ENCODE measurements around the gene SSH2. TPM values are rescaled to one million over a fixed set of nuclear protein-coding genes. Genes with fewer than 3 reads are reported as not detected.

SSH2 gene
- total and polyA plus RNA-seq, 2 of the 13 experiments (the other 11 are each of a cell fraction or from before 2014, with no cell fraction given), result 6.0 to 6.4 TPM

DNA sequence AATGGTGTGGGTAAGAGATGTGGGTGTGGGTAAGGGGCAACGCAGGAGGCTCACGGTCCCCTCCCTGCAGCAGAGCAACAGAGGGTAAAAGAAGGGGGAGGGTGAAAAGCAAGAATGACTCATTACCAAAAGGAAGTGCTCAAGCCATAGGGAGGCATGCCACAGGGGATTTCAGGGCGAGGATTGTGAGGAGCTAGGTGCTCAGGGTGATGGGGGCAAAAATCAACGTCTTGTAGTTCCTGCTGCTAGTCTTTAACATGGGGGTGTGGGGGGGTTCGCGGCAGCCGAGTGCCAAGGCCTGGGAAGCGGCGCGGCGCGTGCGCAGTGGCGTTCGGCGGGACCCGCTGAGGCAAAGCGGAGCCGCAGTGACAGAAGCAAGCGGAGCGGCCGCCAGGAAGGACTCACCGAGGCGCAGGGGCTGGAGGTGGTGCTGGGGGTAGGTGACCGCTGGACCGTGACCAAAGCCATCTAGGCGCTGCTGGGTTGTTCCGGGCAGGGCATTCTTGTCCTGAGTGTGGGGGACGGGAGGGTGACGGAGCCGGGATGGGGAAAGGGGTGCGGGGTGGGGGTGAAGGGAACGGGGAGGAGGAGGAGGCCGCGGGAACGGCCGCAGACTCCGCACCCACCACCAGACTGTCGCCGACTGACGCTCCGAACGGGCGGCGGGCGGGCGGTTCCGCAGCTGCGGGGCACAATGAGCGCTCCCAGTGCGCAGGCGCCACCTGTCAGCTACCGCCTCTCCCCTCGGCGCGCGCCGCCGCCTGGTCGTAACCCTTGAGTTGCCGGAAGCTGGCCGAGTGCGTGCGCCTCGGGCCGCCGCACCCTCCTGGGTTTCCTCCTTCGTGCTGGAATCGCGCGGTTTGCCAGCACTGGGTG is at the start of gene SSH2 (continued):
- TF ChIP-seq ZNF839 (CRISPR knock-in tag; IDR thresholded peaks at IDR 0.05; ENCODE audit: borderline replicate concordance) (no peak; the same call in 1 of the 2 replicates), ZNF44 (CRISPR knock-in tag; IDR thresholded peaks at IDR 0.05) (0 out of 2 replicates have a peak, but pooled peaks have one; percentile 40), SETDB1 (CRISPR knock-in tag; IDR thresholded peaks at IDR 0.05; ENCODE audit: borderline replicate concordance) (no peak), MAFK (conservative IDR thresholded peaks at IDR 0.05 in 1 of 2, IDR thresholded peaks at IDR 0.05 in 1 of 2; ENCODE audit: low read length in 2 of 2) (no peak), ASH2L (IDR thresholded peaks at IDR 0.05; ENCODE audit: insufficient read length, low read depth, low read length) (peak; percentile 82), ZNF772 (CRISPR knock-in tag; IDR thresholded peaks at IDR 0.05) (peak; percentile 55; the same call in 1 of the 2 replicates), CCDC6 (CRISPR knock-in tag; IDR thresholded peaks at IDR 0.05) (0 out of 2 replicates have a peak, but pooled peaks have one; percentile 63), ZNF205 (CRISPR knock-in tag; IDR thresholded peaks at IDR 0.05) (peak; percentile 71; the same call in 1 of the 2 replicates), MTF1 (CRISPR knock-in tag; IDR thresholded peaks at IDR 0.05) (no peak), DMAP1 (CRISPR knock-in tag; IDR thresholded peaks at IDR 0.05) (peak; percentile 4; the same call in 1 of the 2 replicates), ZNF510 (CRISPR knock-in tag; IDR thresholded peaks at IDR 0.05; ENCODE audit: low read depth) (no peak)
- TF ChIP-seq, protein P1, sequence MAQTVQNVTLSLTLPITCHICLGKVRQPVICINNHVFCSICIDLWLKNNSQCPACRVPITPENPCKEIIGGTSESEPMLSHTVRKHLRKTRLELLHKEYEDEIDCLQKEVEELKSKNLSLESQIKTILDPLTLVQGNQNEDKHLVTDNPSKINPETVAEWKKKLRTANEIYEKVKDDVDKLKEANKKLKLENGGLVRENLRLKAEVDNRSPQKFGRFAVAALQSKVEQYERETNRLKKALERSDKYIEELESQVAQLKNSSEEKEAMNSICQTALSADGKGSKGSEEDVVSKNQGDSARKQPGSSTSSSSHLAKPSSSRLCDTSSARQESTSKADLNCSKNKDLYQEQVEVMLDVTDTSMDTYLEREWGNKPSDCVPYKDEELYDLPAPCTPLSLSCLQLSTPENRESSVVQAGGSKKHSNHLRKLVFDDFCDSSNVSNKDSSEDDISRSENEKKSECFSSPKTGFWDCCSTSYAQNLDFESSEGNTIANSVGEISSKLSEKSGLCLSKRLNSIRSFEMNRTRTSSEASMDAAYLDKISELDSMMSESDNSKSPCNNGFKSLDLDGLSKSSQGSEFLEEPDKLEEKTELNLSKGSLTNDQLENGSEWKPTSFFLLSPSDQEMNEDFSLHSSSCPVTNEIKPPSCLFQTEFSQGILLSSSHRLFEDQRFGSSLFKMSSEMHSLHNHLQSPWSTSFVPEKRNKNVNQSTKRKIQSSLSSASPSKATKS (CRISPR knock-in tag; IDR thresholded peaks at IDR 0.05), result 0 out of 2 replicates have a peak, but pooled peaks have one; percentile 23
- TF ChIP-seq, protein P2, sequence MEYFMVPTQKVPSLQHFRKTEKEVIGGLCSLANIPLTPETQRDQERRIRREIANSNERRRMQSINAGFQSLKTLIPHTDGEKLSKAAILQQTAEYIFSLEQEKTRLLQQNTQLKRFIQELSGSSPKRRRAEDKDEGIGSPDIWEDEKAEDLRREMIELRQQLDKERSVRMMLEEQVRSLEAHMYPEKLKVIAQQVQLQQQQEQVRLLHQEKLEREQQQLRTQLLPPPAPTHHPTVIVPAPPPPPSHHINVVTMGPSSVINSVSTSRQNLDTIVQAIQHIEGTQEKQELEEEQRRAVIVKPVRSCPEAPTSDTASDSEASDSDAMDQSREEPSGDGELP (IDR thresholded peaks at IDR 0.05; ENCODE audit: borderline replicate concordance, low read depth), result peak; percentile 63; the same call in 1 of the 2 replicates
- TF ChIP-seq, protein P3, sequence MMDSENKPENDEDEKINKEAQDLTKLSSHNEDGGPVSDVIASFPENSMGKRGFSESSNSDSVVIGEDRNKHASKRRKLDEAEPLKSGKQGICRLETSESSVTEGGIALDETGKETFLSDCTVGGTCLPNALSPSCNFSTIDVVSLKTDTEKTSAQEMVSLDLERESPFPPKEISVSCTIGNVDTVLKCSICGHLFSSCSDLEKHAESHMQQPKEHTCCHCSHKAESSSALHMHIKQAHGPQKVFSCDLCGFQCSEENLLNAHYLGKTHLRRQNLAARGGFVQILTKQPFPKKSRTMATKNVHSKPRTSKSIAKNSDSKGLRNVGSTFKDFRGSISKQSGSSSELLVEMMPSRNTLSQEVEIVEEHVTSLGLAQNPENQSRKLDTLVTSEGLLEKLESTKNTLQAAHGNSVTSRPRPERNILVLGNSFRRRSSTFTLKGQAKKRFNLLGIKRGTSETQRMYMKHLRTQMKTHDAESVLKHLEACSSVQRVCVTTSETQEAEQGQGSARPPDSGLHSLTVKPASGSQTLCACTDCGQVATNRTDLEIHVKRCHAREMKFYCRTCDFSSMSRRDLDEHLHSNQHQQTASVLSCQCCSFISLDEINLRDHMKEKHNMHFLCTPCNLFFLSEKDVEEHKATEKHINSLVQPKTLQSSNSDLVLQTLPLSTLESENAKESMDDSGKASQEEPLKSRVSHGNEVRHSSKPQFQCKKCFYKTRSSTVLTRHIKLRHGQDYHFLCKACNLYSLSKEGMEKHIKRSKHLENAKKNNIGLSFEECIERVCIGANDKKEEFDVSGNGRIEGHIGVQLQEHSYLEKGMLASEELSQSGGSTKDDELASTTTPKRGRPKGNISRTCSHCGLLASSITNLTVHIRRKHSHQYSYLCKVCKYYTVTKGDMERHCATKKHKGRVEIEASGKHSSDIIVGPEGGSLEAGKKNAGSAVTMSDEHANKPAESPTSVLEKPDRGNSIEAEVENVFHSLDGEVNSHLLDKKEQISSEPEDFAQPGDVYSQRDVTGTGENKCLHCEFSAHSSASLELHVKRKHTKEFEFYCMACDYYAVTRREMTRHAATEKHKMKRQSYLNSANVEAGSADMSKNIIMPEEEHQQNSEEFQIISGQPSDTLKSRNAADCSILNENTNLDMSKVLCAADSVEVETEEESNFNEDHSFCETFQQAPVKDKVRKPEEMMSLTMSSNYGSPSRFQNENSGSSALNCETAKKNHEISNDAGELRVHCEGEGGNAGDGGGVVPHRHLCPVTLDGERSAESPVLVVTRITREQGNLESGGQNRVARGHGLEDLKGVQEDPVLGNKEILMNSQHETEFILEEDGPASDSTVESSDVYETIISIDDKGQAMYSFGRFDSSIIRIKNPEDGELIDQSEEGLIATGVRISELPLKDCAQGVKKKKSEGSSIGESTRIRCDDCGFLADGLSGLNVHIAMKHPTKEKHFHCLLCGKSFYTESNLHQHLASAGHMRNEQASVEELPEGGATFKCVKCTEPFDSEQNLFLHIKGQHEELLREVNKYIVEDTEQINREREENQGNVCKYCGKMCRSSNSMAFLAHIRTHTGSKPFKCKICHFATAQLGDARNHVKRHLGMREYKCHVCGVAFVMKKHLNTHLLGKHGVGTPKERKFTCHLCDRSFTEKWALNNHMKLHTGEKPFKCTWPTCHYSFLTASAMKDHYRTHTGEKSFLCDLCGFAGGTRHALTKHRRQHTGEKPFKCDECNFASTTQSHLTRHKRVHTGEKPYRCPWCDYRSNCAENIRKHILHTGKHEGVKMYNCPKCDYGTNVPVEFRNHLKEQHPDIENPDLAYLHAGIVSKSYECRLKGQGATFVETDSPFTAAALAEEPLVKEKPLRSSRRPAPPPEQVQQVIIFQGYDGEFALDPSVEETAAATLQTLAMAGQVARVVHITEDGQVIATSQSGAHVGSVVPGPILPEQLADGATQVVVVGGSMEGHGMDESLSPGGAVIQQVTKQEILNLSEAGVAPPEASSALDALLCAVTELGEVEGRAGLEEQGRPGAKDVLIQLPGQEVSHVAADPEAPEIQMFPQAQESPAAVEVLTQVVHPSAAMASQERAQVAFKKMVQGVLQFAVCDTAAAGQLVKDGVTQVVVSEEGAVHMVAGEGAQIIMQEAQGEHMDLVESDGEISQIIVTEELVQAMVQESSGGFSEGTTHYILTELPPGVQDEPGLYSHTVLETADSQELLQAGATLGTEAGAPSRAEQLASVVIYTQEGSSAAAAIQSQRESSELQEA (CRISPR knock-in tag; IDR thresholded peaks at IDR 0.05; ENCODE audit: not compliant biosample characterization), result no peak

All from HepG2 (cell line).